Ishikawa (cell line): ENCODE results near the gene GDPD3.

ENCODE experiments used
- EP300 ChIP-seq: IDR thresholded peaks from 2 replicates; pipeline ENCODE4 v1.6.1; 2012; ENCODE audit warnings: borderline replicate concordance
- FOXM1 ChIP-seq: IDR thresholded peaks from 2 replicates; pipeline ENCODE4 v1.6.1; 2012; ENCODE audit warnings: low read depth, borderline replicate concordance

GRCh38 chr16:30108059-30108850 is 5.1 kb downstream of the GDPD3 start:
- TF ChIP-seq FOXM1 (no peak), EP300 (no peak)
